ENCODE results near the gene ITGBL1.

DNA sequence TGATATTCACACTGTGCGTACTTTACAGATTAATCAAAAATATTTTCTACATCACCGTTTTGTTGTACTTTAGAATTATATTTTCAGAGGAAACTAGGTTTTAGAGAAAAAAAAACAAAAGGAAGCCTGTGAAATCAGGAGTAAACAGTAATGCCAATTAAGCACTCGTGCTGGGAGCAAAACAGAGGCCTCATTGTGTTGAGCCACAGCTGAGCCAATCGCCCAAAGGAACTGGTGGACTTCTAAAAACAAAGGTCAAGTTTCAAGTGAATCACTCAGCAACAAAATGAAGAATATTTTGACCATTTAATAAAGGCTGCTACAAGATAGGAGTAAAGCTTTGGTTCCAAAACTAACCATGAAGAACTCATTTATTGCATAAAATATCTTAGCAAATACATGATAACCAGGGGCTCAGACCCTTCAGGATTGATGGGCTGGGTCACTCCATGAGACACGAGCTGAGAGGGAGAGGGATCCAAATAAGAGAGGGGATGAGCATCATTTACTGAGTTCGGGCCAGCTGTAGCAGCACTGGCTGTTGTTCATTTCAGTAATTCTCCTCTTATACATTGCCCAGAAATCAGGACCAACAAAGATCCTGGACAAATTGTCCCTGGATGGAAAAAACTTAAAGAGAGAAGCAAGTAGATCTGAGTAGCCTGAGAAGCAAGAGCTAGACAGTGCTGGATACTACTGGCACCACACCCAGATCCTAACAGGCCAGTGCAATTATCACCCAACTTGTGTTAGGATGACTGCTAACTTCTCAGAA is 27.9 kb upstream of the ITGBL1 start:
- TF ChIP-seq, protein P1, sequence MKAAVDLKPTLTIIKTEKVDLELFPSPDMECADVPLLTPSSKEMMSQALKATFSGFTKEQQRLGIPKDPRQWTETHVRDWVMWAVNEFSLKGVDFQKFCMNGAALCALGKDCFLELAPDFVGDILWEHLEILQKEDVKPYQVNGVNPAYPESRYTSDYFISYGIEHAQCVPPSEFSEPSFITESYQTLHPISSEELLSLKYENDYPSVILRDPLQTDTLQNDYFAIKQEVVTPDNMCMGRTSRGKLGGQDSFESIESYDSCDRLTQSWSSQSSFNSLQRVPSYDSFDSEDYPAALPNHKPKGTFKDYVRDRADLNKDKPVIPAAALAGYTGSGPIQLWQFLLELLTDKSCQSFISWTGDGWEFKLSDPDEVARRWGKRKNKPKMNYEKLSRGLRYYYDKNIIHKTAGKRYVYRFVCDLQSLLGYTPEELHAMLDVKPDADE (IDR thresholded peaks at IDR 0.05), result no peak
- TF ChIP-seq, protein P2, sequence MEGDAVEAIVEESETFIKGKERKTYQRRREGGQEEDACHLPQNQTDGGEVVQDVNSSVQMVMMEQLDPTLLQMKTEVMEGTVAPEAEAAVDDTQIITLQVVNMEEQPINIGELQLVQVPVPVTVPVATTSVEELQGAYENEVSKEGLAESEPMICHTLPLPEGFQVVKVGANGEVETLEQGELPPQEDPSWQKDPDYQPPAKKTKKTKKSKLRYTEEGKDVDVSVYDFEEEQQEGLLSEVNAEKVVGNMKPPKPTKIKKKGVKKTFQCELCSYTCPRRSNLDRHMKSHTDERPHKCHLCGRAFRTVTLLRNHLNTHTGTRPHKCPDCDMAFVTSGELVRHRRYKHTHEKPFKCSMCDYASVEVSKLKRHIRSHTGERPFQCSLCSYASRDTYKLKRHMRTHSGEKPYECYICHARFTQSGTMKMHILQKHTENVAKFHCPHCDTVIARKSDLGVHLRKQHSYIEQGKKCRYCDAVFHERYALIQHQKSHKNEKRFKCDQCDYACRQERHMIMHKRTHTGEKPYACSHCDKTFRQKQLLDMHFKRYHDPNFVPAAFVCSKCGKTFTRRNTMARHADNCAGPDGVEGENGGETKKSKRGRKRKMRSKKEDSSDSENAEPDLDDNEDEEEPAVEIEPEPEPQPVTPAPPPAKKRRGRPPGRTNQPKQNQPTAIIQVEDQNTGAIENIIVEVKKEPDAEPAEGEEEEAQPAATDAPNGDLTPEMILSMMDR (conservative IDR thresholded peaks at IDR 0.05; ENCODE audit: low read depth in 2 of 2), result no peak
- TF ChIP-seq EZH2 (IDR thresholded peaks at IDR 0.05; ENCODE audit: low read depth, unreplicated experiment), result no peak
- TF ChIP-seq, protein P3, sequence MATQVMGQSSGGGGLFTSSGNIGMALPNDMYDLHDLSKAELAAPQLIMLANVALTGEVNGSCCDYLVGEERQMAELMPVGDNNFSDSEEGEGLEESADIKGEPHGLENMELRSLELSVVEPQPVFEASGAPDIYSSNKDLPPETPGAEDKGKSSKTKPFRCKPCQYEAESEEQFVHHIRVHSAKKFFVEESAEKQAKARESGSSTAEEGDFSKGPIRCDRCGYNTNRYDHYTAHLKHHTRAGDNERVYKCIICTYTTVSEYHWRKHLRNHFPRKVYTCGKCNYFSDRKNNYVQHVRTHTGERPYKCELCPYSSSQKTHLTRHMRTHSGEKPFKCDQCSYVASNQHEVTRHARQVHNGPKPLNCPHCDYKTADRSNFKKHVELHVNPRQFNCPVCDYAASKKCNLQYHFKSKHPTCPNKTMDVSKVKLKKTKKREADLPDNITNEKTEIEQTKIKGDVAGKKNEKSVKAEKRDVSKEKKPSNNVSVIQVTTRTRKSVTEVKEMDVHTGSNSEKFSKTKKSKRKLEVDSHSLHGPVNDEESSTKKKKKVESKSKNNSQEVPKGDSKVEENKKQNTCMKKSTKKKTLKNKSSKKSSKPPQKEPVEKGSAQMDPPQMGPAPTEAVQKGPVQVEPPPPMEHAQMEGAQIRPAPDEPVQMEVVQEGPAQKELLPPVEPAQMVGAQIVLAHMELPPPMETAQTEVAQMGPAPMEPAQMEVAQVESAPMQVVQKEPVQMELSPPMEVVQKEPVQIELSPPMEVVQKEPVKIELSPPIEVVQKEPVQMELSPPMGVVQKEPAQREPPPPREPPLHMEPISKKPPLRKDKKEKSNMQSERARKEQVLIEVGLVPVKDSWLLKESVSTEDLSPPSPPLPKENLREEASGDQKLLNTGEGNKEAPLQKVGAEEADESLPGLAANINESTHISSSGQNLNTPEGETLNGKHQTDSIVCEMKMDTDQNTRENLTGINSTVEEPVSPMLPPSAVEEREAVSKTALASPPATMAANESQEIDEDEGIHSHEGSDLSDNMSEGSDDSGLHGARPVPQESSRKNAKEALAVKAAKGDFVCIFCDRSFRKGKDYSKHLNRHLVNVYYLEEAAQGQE (IDR thresholded peaks at IDR 0.05; ENCODE audit: unreplicated experiment), result no peak

Data from GM23338 (cell line).